ENCODE data around the gene TTC9C. TPM values are rescaled to one million over a fixed set of nuclear protein-coding genes. Genes with fewer than 3 reads are reported as not detected.

Gene TTC9C
- total and polyA plus RNA-seq, 5 donors from 2014 or later = 19.4 to 39.5 (median 27.9) TPM

DNA sequence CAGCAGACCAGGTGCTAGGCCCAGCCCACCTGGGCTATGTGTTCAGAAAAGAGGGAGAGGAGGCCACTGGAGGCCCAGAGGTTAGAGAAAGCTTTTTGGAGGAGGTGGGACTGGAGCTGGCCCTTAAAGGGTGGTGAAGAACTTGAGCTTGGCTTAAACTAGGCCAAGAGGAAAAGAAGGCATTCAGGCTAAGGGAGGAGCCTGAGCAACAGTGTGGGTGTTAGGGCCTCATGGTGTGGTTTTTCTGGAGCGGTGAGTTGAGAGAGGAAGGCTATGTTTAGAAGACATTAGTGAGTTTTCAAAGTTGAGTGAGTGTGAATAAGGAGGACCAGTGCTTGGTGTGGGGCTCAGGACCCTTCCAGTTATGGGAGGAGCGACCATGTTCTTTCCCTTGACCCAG, 49.1 kb downstream of the TTC9C start:
- H3K27ac ChIP-seq (ENCODE audit: insufficient read depth, low read length, poor library complexity, severe bottlenecking) = no peak overlapping the region
- H3K36me3 Mint-ChIP-seq = peaks cover 22% of the 10 kb centered on the region
- DNase-seq (no peak), ATAC-seq (ENCODE audit: low read depth in 2 of 2) (no peak)
- H3K4me3 Mint-ChIP-seq = no peak overlapping the region
- H3K36me3 ChIP-seq (ENCODE audit: control insufficient read depth, insufficient read depth, low read length) = peaks cover 15% of the 10 kb centered on the region
- no peaks in the 10 kb centered on the region for H3K4me1 ChIP-seq (ENCODE audit: control insufficient read depth, insufficient read depth, low read length, poor library complexity, severe bottlenecking)
- peaks cover 0 to 6% (median 3%) of the 10 kb centered on the region in 4 donors for H3K4me1 Mint-ChIP-seq
- H3K27me3 ChIP-seq (ENCODE audit: control insufficient read depth, insufficient read depth, low read length) = no peaks in the 10 kb centered on the region
- H3K4me3 ChIP-seq (ENCODE audit: low read depth, low read length) = no peak overlapping the region
- no peaks in the 10 kb centered on the region for H3K27me3 Mint-ChIP-seq
- H3K9me3 Mint-ChIP-seq = no peaks in the 10 kb centered on the region
- no peaks in the 10 kb centered on the region for H3K9me3 ChIP-seq (ENCODE audit: control insufficient read depth in 2 of 2, low read length in 2 of 2)
- peak overlapping the region in 2 of 3 donors; percentile 56 for H3K27ac Mint-ChIP-seq

- Histone ChIP-seq H3K36me3 (ENCODE audit: control insufficient read depth, insufficient read depth, low read length) (peaks cover 16% of the 10 kb centered on the region), H3K4me3 (ENCODE audit: low read depth, low read length) (no peak overlapping the region), H3K9me3 (ENCODE audit: control insufficient read depth in 2 of 2, low read length in 2 of 2) (no peaks in the 10 kb centered on the region), H3K4me1 (ENCODE audit: control insufficient read depth, insufficient read depth, low read length, poor library complexity, severe bottlenecking) (no peaks in the 10 kb centered on the region), H3K27ac (ENCODE audit: insufficient read depth, low read length, poor library complexity, severe bottlenecking) (no peak overlapping the region), H3K27me3 (ENCODE audit: control insufficient read depth, insufficient read depth, low read length) (no peaks in the 10 kb centered on the region)
- Mint-ChIP-seq H3K27me3 (no peaks in the 10 kb centered on the region), H3K4me1 (peaks cover 0 to 12% (median 3%) of the 10 kb centered on the region in 4 donors), H3K27ac (no peak overlapping the region), H3K9me3 (no peaks in the 10 kb centered on the region), H3K36me3 (peaks cover 29% of the 10 kb centered on the region), H3K4me3 (no peak overlapping the region)
- DNase-seq = no peak
- no peak for ATAC-seq (ENCODE audit: low read depth in 2 of 2)
Observed at GRCh38 chr11:62778441-62778840, 50.2 kb downstream of the TTC9C start.

DNA sequence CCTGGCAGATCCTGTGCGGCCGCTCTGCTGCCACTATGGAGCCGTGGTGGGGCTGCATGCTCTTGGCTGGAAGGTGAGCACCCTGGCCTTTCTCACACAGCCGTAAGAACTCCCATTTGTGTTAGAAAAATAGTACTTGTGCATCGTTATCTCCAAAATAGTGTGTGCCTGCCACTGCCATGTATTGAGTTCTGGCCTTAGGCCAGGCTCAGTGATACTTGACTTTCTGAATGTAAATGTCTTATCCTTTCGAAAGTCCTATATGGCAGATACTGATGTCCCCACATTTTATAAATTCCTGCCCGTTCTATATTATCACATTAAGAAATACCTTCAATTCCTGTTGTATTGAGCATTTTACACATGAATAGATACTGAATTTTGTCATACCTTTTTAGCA, 54.5 kb downstream of the TTC9C start:
- DNase-seq (no peak), ATAC-seq (ENCODE audit: low read depth in 2 of 2) (no peak)
- H3K27ac ChIP-seq (ENCODE audit: insufficient read depth, low read length, poor library complexity, severe bottlenecking) = no peak overlapping the region
- H3K9me3 ChIP-seq (ENCODE audit: control insufficient read depth in 2 of 2, low read length in 2 of 2) = no peaks in the 10 kb centered on the region
- peaks cover 14% of the 10 kb centered on the region for H3K36me3 Mint-ChIP-seq
- H3K36me3 ChIP-seq (ENCODE audit: control insufficient read depth, insufficient read depth, low read length) = peaks cover 5% of the 10 kb centered on the region
- no peak overlapping the region for H3K4me3 ChIP-seq (ENCODE audit: low read depth, low read length)
- H3K27me3 ChIP-seq (ENCODE audit: control insufficient read depth, insufficient read depth, low read length) = no peaks in the 10 kb centered on the region
- peak overlapping the region in 2 of 3 donors; percentile 25 to 35 for H3K27ac Mint-ChIP-seq
- H3K4me1 Mint-ChIP-seq = peaks cover 8 to 18% (median 14%) of the 10 kb centered on the region in 4 donors
- H3K9me3 Mint-ChIP-seq = no peaks in the 10 kb centered on the region
- peaks cover 12% of the 10 kb centered on the region for H3K4me1 ChIP-seq (ENCODE audit: control insufficient read depth, insufficient read depth, low read length, poor library complexity, severe bottlenecking)
- peak overlapping the region in 1 of 4 donors; percentile 38 for H3K4me3 Mint-ChIP-seq
- H3K27me3 Mint-ChIP-seq = no peaks in the 10 kb centered on the region

- peaks cover 8 to 54% (median 36%) of the 10 kb centered on the region in 4 donors for H3K4me1 Mint-ChIP-seq
- peak overlapping the region; percentile 86 to 95 (median 90) for H3K4me3 Mint-ChIP-seq
- no peaks in the 10 kb centered on the region for H3K9me3 Mint-ChIP-seq
- peaks cover 7% of the 10 kb centered on the region for H3K36me3 Mint-ChIP-seq
- Histone ChIP-seq H3K27me3 (ENCODE audit: control insufficient read depth, insufficient read depth, low read length) (no peaks in the 10 kb centered on the region), H3K4me3 (ENCODE audit: low read depth, low read length) (peak overlapping the region; percentile 65), H3K27ac (ENCODE audit: insufficient read depth, low read length, poor library complexity, severe bottlenecking) (peak overlapping the region; percentile 94), H3K36me3 (ENCODE audit: control insufficient read depth, insufficient read depth, low read length) (peaks cover 19% of the 10 kb centered on the region), H3K9me3 (ENCODE audit: control insufficient read depth in 2 of 2, low read length in 2 of 2) (no peaks in the 10 kb centered on the region), H3K4me1 (ENCODE audit: control insufficient read depth, insufficient read depth, low read length, poor library complexity, severe bottlenecking) (peaks cover 43% of the 10 kb centered on the region)
- ATAC-seq (ENCODE audit: low read depth in 2 of 2) (peak; percentile 65 to 73), DNase-seq (peak; percentile 78 to 88 (median 85))
- peak overlapping the region; percentile 94 to 98 (median 94) for H3K27ac Mint-ChIP-seq
- no peaks in the 10 kb centered on the region for H3K27me3 Mint-ChIP-seq
Observed at GRCh38 chr11:62786318-62787004, 58.2 kb downstream of the TTC9C start.

DNA sequence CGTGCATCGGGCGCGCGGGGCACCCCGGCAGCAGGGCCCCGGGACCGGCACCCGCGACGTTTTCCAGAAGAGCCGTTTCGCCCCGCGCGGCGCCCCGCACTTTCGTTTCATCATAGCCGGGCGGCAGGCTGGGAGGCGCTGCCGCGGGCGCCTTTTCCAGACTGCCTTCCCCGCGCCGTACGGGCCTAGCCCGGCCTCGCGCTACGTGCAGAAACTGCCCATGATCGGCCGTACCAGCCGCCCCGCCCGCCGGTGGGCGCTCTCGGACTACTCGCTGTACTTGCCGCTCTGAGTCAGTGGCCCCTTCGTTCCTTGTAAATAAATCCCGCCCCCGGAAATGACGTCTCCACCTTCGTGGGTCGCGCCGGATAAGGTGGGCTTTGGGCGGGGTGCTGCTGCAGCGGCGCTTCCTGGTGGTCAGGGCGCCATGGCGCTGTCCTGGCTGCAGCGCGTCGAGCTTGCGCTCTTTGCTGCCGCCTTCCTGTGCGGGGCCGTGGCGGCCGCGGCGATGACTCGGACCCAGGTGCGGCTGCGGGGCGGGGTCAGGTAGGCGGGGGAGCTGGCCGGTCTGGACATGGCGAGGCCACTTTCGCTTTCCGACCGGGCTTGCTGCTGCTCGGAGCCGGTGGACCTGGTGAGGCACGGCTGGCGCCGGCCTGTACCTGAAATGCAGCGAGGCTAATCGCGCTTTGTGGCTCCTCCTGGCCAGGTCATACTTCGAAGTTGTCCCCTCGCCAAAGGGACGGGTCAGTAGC, 58.9 kb downstream of the TTC9C start, which contains the start of gene TMEM179B:
Gene TMEM179B, plus strand, starts transcription at position 398 of the 755 bp plus-strand sequence. Its CDS starts 30 bp downstream, at position 428.
- H3K27me3 ChIP-seq (ENCODE audit: control insufficient read depth, insufficient read depth, low read length) = no peaks in the 10 kb centered on the region

More for the DNA sequence above, 58.9 kb downstream of the TTC9C start, which contains the start of gene TMEM179B:
- no peaks in the 10 kb centered on the region for H3K27me3 Mint-ChIP-seq
- no peaks in the 10 kb centered on the region for H3K9me3 ChIP-seq (ENCODE audit: control insufficient read depth in 2 of 2, low read length in 2 of 2)
- H3K4me3 ChIP-seq (ENCODE audit: low read depth, low read length) = peak within 1 kb of the TSS; percentile 89
- peak; percentile 74 for ATAC-seq (ENCODE audit: low read depth in 2 of 2)
- H3K36me3 Mint-ChIP-seq = peaks cover 10% of the 10 kb centered on the region
- no peaks in the 10 kb centered on the region for H3K9me3 Mint-ChIP-seq
- peaks cover 13 to 59% (median 40%) of the 10 kb centered on the region in 4 donors for H3K4me1 Mint-ChIP-seq
- H3K27ac ChIP-seq (ENCODE audit: insufficient read depth, low read length, poor library complexity, severe bottlenecking) = peak within 1 kb of the TSS; percentile 94
- peaks cover 20% of the 10 kb centered on the region for H3K36me3 ChIP-seq (ENCODE audit: control insufficient read depth, insufficient read depth, low read length)
- H3K27ac Mint-ChIP-seq = peak within 1 kb of the TSS; percentile 94 to 98 (median 98)
- DNase-seq = peak; percentile 96 to 98 (median 98)
- H3K4me1 ChIP-seq (ENCODE audit: control insufficient read depth, insufficient read depth, low read length, poor library complexity, severe bottlenecking) = peaks cover 46% of the 10 kb centered on the region
- peak within 1 kb of the TSS; percentile 95 to 99 (median 96) for H3K4me3 Mint-ChIP-seq

Other genes with a start within 250 kb of the TTC9C start
- 852 TPM for gene AHNAK, start 181.7 kb upstream of the TTC9C start, total RNA-seq
- 10 to 100 TPM; 22.3 to 59.3 (median 39.5) TPM for gene AHNAK, start 181.7 kb upstream of the TTC9C start, polyA plus RNA-seq
- gene EEF1G, start 154.6 kb upstream of the TTC9C start, total RNA-seq = 1,198 TPM
- gene EEF1G, start 154.6 kb upstream of the TTC9C start, polyA plus RNA-seq = 1,000 to 10,000 TPM in 3 of 4 donors, 100 to 1,000 TPM in 1; 775 to 1,680 (median 1,413) TPM
- gene TUT1, start 137.0 kb upstream of the TTC9C start, total RNA-seq = 22.0 TPM
- 10 to 100 TPM in 3 of 4 donors, 1 to 10 TPM in 1; 6.5 to 11.9 (median 10.9) TPM for gene TUT1, start 137.0 kb upstream of the TTC9C start, polyA plus RNA-seq
- 172 TPM for gene MTA2, start 126.6 kb upstream of the TTC9C start, total RNA-seq
- 10 to 100 TPM; 30.3 to 38.6 (median 33.9) TPM for gene MTA2, start 126.6 kb upstream of the TTC9C start, polyA plus RNA-seq
- gene EML3, start 115.7 kb upstream of the TTC9C start, total RNA-seq = 165 TPM
- 10 to 100 TPM; 16.1 to 23.2 (median 16.4) TPM for gene EML3, start 115.7 kb upstream of the TTC9C start, polyA plus RNA-seq
- 1.9 TPM for gene ROM1, start 115.2 kb upstream of the TTC9C start, total RNA-seq
- 1 to 10 TPM in 2 of 4 donors, under 1 TPM in 2; 0.41 to 1.3 (median 0.80) TPM for gene ROM1, start 115.2 kb upstream of the TTC9C start, polyA plus RNA-seq
- 57.5 TPM for gene B3GAT3, start 106.5 kb upstream of the TTC9C start, total RNA-seq
- 10 to 100 TPM; 34.3 to 43.1 (median 35.7) TPM for gene B3GAT3, start 106.5 kb upstream of the TTC9C start, polyA plus RNA-seq
- 169 TPM for gene GANAB, start 81.9 kb upstream of the TTC9C start, total RNA-seq
- 100 to 1,000 TPM; 128 to 138 (median 135) TPM for gene GANAB, start 81.9 kb upstream of the TTC9C start, polyA plus RNA-seq
- 11.7 TPM for gene INTS5, start 75.2 kb upstream of the TTC9C start, total RNA-seq
- gene INTS5, start 75.2 kb upstream of the TTC9C start, polyA plus RNA-seq = 10 to 100 TPM; 33.2 to 49.9 (median 39.2) TPM
- 30.5 TPM for gene C11orf98, start 63.3 kb upstream of the TTC9C start, total RNA-seq
- 100 to 1,000 TPM; 118 to 149 (median 137) TPM for gene C11orf98, start 63.3 kb upstream of the TTC9C start, polyA plus RNA-seq
- 12.3 TPM for gene CSKMT, start 63.2 kb upstream of the TTC9C start, total RNA-seq
- gene CSKMT, start 63.2 kb upstream of the TTC9C start, polyA plus RNA-seq = 1 to 10 TPM; 1.9 to 3.8 (median 2.7) TPM
- 3.5 TPM for gene UQCC3, start 56.8 kb upstream of the TTC9C start, total RNA-seq
- gene UQCC3, start 56.8 kb upstream of the TTC9C start, polyA plus RNA-seq = 10 to 100 TPM; 11.0 to 13.9 (median 12.2) TPM
- gene LBHD1, start 56.2 kb upstream of the TTC9C start, total RNA-seq = 9.9 TPM
- gene LBHD1, start 56.2 kb upstream of the TTC9C start, polyA plus RNA-seq = 1 to 10 TPM; 1.8 to 2.6 (median 2.2) TPM
- 204 TPM for gene UBXN1, start 49.4 kb upstream of the TTC9C start, total RNA-seq
- gene UBXN1, start 49.4 kb upstream of the TTC9C start, polyA plus RNA-seq = 100 to 1,000 TPM; 221 to 252 (median 236) TPM
- gene LRRN4CL, start 39.0 kb upstream of the TTC9C start, total RNA-seq = not detected
- gene LRRN4CL, start 39.0 kb upstream of the TTC9C start, polyA plus RNA-seq = not detected
- gene BSCL2, start 21.1 kb upstream of the TTC9C start, total RNA-seq = 23.9 TPM
- 10 to 100 TPM; 36.2 to 49.2 (median 42.9) TPM for gene BSCL2, start 21.1 kb upstream of the TTC9C start, polyA plus RNA-seq
- gene GNG3, start 20.8 kb upstream of the TTC9C start, total RNA-seq = not detected
- under 1 TPM in 2 of 4 donors, not detected in 2; 0.21 to 0.72 TPM for gene GNG3, start 20.8 kb upstream of the TTC9C start, polyA plus RNA-seq
- 52.8 TPM for gene HNRNPUL2, start 1.0 kb upstream of the TTC9C start, total RNA-seq
- 1 to 10 TPM in 3 of 4 donors, under 1 TPM in 1; 0.85 to 1.5 (median 1.2) TPM for gene HNRNPUL2, start 1.0 kb upstream of the TTC9C start, polyA plus RNA-seq
- 8.5 TPM for gene ZBTB3, start 25.7 kb downstream of the TTC9C start, total RNA-seq
- 1 to 10 TPM; 4.8 to 7.2 (median 5.5) TPM for gene ZBTB3, start 25.7 kb downstream of the TTC9C start, polyA plus RNA-seq
- 74.9 TPM for gene POLR2G, start 33.1 kb downstream of the TTC9C start, total RNA-seq
- gene POLR2G, start 33.1 kb downstream of the TTC9C start, polyA plus RNA-seq = 100 to 1,000 TPM; 241 to 286 (median 253) TPM
- 13.1 TPM for gene TAF6L, start 42.9 kb downstream of the TTC9C start, total RNA-seq
- gene TAF6L, start 42.9 kb downstream of the TTC9C start, polyA plus RNA-seq = 1 to 10 TPM; 5.8 to 9.5 (median 7.5) TPM
- 26.3 TPM for gene TMEM179B, start 58.9 kb downstream of the TTC9C start, total RNA-seq
- gene TMEM179B, start 58.9 kb downstream of the TTC9C start, polyA plus RNA-seq = 100 to 1,000 TPM; 129 to 172 (median 152) TPM
- gene TMEM223, start 63.5 kb downstream of the TTC9C start, total RNA-seq = 9.1 TPM
- gene TMEM223, start 63.5 kb downstream of the TTC9C start, polyA plus RNA-seq = 10 to 100 TPM; 55.2 to 71.9 (median 69.2) TPM
- 309 TPM for gene NXF1, start 77.0 kb downstream of the TTC9C start, total RNA-seq
- 10 to 100 TPM; 47.3 to 70.9 (median 64.2) TPM for gene NXF1, start 77.0 kb downstream of the TTC9C start, polyA plus RNA-seq
- 128 TPM for gene STX5, start 103.6 kb downstream of the TTC9C start, total RNA-seq
- 10 to 100 TPM; 28.2 to 39.8 (median 35.4) TPM for gene STX5, start 103.6 kb downstream of the TTC9C start, polyA plus RNA-seq
- gene TEX54, start 104.4 kb downstream of the TTC9C start, total RNA-seq = not detected
- 1 to 10 TPM in 2 of 4 donors, under 1 TPM in 1, not detected in 1; 0.76 to 2.2 (median 2.1) TPM for gene TEX54, start 104.4 kb downstream of the TTC9C start, polyA plus RNA-seq
- gene WDR74, start 111.1 kb downstream of the TTC9C start, total RNA-seq = 201 TPM
- gene WDR74, start 111.1 kb downstream of the TTC9C start, polyA plus RNA-seq = 10 to 100 TPM; 41.6 to 61.1 (median 49.0) TPM
- gene SLC3A2, start 152.4 kb downstream of the TTC9C start, total RNA-seq = 277 TPM
- gene SLC3A2, start 152.4 kb downstream of the TTC9C start, polyA plus RNA-seq = 100 to 1,000 TPM; 158 to 172 (median 168) TPM
- gene CHRM1, start 192.9 kb downstream of the TTC9C start, total RNA-seq = not detected
- gene CHRM1, start 192.9 kb downstream of the TTC9C start, polyA plus RNA-seq = not detected

All from CD4-positive, CD25-positive, alpha-beta regulatory T cell (primary cell).